Testis (tissue), 3 donors: ENCODE data around the gene C3AR1. TPM values are rescaled to one million over a fixed set of nuclear protein-coding genes. Genes with fewer than 3 reads are reported as not detected.

Experiments used
- DNase-seq: peaks from one replicate; pipeline ENCODE4 v3.0.0-alpha.2; 2019
- H3K27ac ChIP-seq, 2 donors: fragments of 200-600 bp; sonication (generic); one replicate each; pipeline ENCODE4 v1.5.1; 2019
- H3K27me3 ChIP-seq: fragments of 200-600 bp; sonication (generic); one replicate; pipeline ENCODE4 v1.5.1; 2019
- H3K36me3 ChIP-seq: fragments of 200-600 bp; sonication (generic); one replicate; pipeline ENCODE4 v1.5.1; 2017; ENCODE audit warnings: low read depth; ENCODE audit errors: missing control alignments
- H3K4me1 ChIP-seq: fragments of 200-600 bp; sonication (generic); one replicate; pipeline ENCODE4 v1.5.1; 2019
- H3K4me3 ChIP-seq, 2 donors: fragments of 200-600 bp; sonication (generic); one replicate each; pipeline ENCODE4 v1.5.1; 2017 to 2019
- H3K9me3 ChIP-seq: fragments of 200-600 bp; sonication (generic); one replicate; pipeline ENCODE4 v1.5.1; 2017
- POLR2A ChIP-seq: fragments of 450-650 bp; IDR thresholded peaks from one replicate; pipeline ENCODE4 v1.6.1; 2017; ENCODE audit warnings: antibody characterized with exemption, mild to moderate bottlenecking, moderate library complexity
- WGBS, 2 donors: methylation state at CpG; one replicate each; pipeline ENCODE4 v1.1.5; 2018; 5-methylcytosine and 5-hydroxymethylcytosine counted together
- intact Hi-C: fragments of 100-400 bp; cut with DNase I; formaldehyde crosslinking; loops from one replicate; pipeline ENCODE4 v1.15.1; 2023; ENCODE audit warnings: low total_unique reads
- polyA plus RNA-seq: library from polyadenylated mRNA; stranded (reverse); fragments of 350-450 nt; fragmentation: Illumina TruSeq; extraction: RNeasy Lipid Tissue Mini Kit (QIAGEN cat#74804); gene quantifications from one replicate; pipeline ENCODE4 v1.2.3, GENCODE V29; 2014; ENCODE audit warnings: low read depth, low replicate concordance; ENCODE audit not compliant: insufficient read depth
- total RNA-seq, 2 donors: library from RNA; depleted of rRNA; stranded (reverse); fragments of >200 nt; gene quantifications; one replicate each; pipeline ENCODE4 v1.2.3, GENCODE V29; 2016
- TF ChIP-seq, protein P1 (sequence below), 3 experiments: fragments of 450-650 bp in 2 of 3; fragments of 200-600 bp in 1 of 3; sonication (generic) in 1 of 3; IDR thresholded peaks; one replicate each; pipeline ENCODE4 v1.5.1; 2016 to 2019; ENCODE audit warnings: antibody characterized with exemption in 3 of 3, mild to moderate bottlenecking in 2 of 3, moderate library complexity in 1 of 3

The C3AR1 gene
- total and polyA plus RNA-seq, 3 donors from 2014 or later: 1.9 to 9.5 (median 2.8) TPM

- H3K4me1 ChIP-seq: no peaks in the 10 kb centered on the region
- no peak for DNase-seq
- H3K27ac ChIP-seq: no peak overlapping the region
- 90 to 94% methylated on average over 2 of the region's 2 CpGs for WGBS, 2 donors
- H3K36me3 ChIP-seq: no peaks in the 10 kb centered on the region
- no peaks in the 10 kb centered on the region for H3K9me3 ChIP-seq
- H3K4me3 ChIP-seq: no peak overlapping the region
- intact Hi-C loops: no loop called here
- TF ChIP-seq, protein P1, sequence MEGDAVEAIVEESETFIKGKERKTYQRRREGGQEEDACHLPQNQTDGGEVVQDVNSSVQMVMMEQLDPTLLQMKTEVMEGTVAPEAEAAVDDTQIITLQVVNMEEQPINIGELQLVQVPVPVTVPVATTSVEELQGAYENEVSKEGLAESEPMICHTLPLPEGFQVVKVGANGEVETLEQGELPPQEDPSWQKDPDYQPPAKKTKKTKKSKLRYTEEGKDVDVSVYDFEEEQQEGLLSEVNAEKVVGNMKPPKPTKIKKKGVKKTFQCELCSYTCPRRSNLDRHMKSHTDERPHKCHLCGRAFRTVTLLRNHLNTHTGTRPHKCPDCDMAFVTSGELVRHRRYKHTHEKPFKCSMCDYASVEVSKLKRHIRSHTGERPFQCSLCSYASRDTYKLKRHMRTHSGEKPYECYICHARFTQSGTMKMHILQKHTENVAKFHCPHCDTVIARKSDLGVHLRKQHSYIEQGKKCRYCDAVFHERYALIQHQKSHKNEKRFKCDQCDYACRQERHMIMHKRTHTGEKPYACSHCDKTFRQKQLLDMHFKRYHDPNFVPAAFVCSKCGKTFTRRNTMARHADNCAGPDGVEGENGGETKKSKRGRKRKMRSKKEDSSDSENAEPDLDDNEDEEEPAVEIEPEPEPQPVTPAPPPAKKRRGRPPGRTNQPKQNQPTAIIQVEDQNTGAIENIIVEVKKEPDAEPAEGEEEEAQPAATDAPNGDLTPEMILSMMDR (IDR thresholded peaks at IDR 0.05): no peak
- no peak for TF ChIP-seq POLR2A
- no peaks in the 10 kb centered on the region for H3K27me3 ChIP-seq
These were observed 11.3 kb downstream of the C3AR1 start for GRCh38 chr12:8054816-8055215.

DNA sequence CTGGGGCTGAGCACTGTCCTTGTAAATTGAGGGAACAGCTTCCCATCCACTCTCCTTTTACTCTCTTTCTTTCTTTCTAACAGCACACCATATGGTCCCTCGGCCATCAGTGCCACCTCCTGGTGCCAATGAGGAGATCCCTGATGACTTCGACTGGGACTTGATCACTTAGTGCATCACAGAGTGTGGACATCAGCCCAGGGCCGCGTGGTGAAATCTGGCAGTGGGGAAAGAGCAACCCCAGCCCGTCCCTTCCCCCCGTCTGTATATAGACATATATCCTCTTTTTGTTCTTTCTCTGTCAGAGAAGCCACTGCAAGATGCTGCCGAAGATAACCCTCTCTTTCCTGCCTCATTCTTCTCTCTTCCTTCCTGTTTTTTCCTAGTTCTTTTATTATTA lies 13.5 kb downstream of the C3AR1 start:
- Histone ChIP-seq H3K27me3 (no peaks in the 10 kb centered on the region), H3K27ac (no peak overlapping the region), H3K36me3 (no peaks in the 10 kb centered on the region), H3K9me3 (no peaks in the 10 kb centered on the region), H3K4me3 (no peak overlapping the region), H3K4me1 (no peaks in the 10 kb centered on the region)
- intact Hi-C loops: no loop called here
- TF ChIP-seq, protein P1 (IDR thresholded peaks at IDR 0.05): no peak
- TF ChIP-seq POLR2A: no peak
- no peak for DNase-seq
- 71 to 77% methylated on average over 7 of the region's 7 CpGs for WGBS, 2 donors

- no peak overlapping the region for H3K27ac ChIP-seq
- H3K27me3 ChIP-seq: no peaks in the 10 kb centered on the region
- no peaks in the 10 kb centered on the region for H3K4me1 ChIP-seq
- intact Hi-C loops: no loop called here
- no peaks in the 10 kb centered on the region for H3K36me3 ChIP-seq
- H3K9me3 ChIP-seq: no peaks in the 10 kb centered on the region
- no peak overlapping the region for H3K4me3 ChIP-seq
- TF ChIP-seq, protein P1 (IDR thresholded peaks at IDR 0.05): no peak
- no peak for TF ChIP-seq POLR2A
- no peak for DNase-seq
- WGBS, 2 donors: 90 to 92% methylated on average over 7 of the region's 7 CpGs
These were observed 15.4 kb downstream of the C3AR1 start for GRCh38 chr12:8050600-8051250.

GRCh38 chr12:8048906-8049305 lies 17.3 kb downstream of the C3AR1 start:
- no peak for TF ChIP-seq POLR2A
- Histone ChIP-seq H3K4me3 (no peak overlapping the region), H3K27me3 (no peaks in the 10 kb centered on the region), H3K9me3 (no peaks in the 10 kb centered on the region), H3K4me1 (no peaks in the 10 kb centered on the region), H3K27ac (no peak overlapping the region), H3K36me3 (no peaks in the 10 kb centered on the region)
- no peak for DNase-seq
- WGBS, 2 donors: 86% methylated on average over 4 of the region's 4 CpGs
- intact Hi-C loops: no loop called here

GRCh38 chr12:8047842-8048241 lies 18.3 kb downstream of the C3AR1 start:
- intact Hi-C loops: no loop called here

More at GRCh38 chr12:8047842-8048241, 18.3 kb downstream of the C3AR1 start:
- no peaks in the 10 kb centered on the region for H3K9me3 ChIP-seq
- H3K4me3 ChIP-seq: no peak overlapping the region
- no peak for DNase-seq
- no peaks in the 10 kb centered on the region for H3K36me3 ChIP-seq
- H3K27ac ChIP-seq: no peak overlapping the region
- H3K27me3 ChIP-seq: no peaks in the 10 kb centered on the region
- TF ChIP-seq, protein P1 (IDR thresholded peaks at IDR 0.05): no peak
- no peak for TF ChIP-seq POLR2A
- H3K4me1 ChIP-seq: no peaks in the 10 kb centered on the region
- 84 to 88% methylated on average over 2 to 5 of the region's 5 CpGs for WGBS, 2 donors
